ENCODE results near the gene RAB11FIP5. TPM values are rescaled to one million over a fixed set of nuclear protein-coding genes. Genes with fewer than 3 reads are reported as not detected.
"Not testable (repeated sequence)": the region's sequence is repeated elsewhere in the genome, so short reads cannot be mapped to it uniquely, and the experiment has no call there.

RAB11FIP5 gene
- total and polyA plus RNA-seq, 2 donors (not counting 3 experiments of a cell fraction or from before 2014, with no cell fraction given), result 36.6 to 47.0 TPM

DNA sequence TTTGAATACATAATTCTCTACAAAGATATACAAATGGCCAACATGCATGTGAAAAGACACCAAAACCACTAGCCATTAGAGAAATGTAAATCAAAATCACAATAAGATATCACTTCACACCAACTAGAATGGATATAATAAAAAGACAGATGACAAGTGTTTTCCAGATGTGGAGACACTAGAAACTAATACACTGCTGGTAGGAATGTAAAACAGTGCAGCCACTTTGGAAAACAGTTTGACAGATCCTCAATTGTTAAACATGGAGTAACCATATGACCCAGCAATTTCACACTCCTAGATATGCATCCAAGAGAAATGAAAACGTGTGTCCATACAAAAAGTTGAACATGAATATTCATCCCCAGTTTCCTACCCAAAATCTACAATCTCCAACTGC, 9.8 kb upstream of the RAB11FIP5 start:
- Histone ChIP-seq H3K4me1 (ENCODE audit: control insufficient read depth, extremely low read depth, insufficient read depth, low read length) (no peaks in the 10 kb centered on the region), H3K27ac (ENCODE audit: insufficient read depth, low read depth, low read length) (no peak overlapping the region), H3K9ac (replicated peaks; ENCODE audit: extremely low read depth, insufficient read depth, low read length) (no peak overlapping the region), H3K4me2 (ENCODE audit: insufficient read depth, low read length) (no peak overlapping the region), H4K20me1 (replicated peaks; ENCODE audit: control insufficient read depth, extremely low read depth, insufficient read depth, low read length) (no peaks in the 10 kb centered on the region), H3K4me3 (replicated peaks in 1 of 3; ENCODE audit: insufficient read depth in 1 of 3, low read depth in 1 of 3, low read length in 3 of 3) (no peak overlapping the region), H2AFZ (ENCODE audit: low read depth, low read length) (no peak overlapping the region), H3K9me1 (replicated peaks; ENCODE audit: control insufficient read depth, extremely low read depth, insufficient read depth, low read length) (no peaks in the 10 kb centered on the region), H3K27me3 (ENCODE audit: control insufficient read depth in 2 of 2, insufficient read depth in 2 of 2, low read length in 2 of 2) (peaks cover 4 to 6% of the 10 kb centered on the region in 2 experiments), H3K9me3 (replicated peaks; ENCODE audit: control insufficient read depth, insufficient read depth, low read length) (no peaks in the 10 kb centered on the region), H3K36me3 (ENCODE audit: control insufficient read depth in 2 of 2, extremely low read depth in 1 of 2, insufficient read depth in 2 of 2, low read length in 2 of 2) (no peaks in the 10 kb centered on the region), H3K79me2 (ENCODE audit: control insufficient read depth, insufficient read depth, low read length) (no peaks in the 10 kb centered on the region)
- no TSS peak for BruUV-seq (replicated peaks)
- intact Hi-C loops (cut with micrococcal nuclease) (no loop called here), dilution Hi-C loops (cut with MboI; ENCODE audit: extremely low pct_ligation_motif_present, low sequenced_read_pairs) (no loop called here)
- ChIA-PET POLR2A (no interaction called here), CTCF (no interaction called here)
- FAIRE-seq (no peak), DNase-seq (ENCODE audit: low read depth, low spot score) (no peak)
- TF ChIP-seq POLR2AphosphoS5 (IDR thresholded peaks at IDR 0.05; ENCODE audit: insufficient read depth, low read depth, low read length) (no peak), MYC (IDR thresholded peaks at IDR 0.05; ENCODE audit: low read depth, low read length) (no peak), FOS (IDR thresholded peaks at IDR 0.05; ENCODE audit: borderline replicate concordance, insufficient read depth, low read length) (no peak), POLR2A (IDR thresholded peaks at IDR 0.05; ENCODE audit: low read depth, low read length) (no peak), MAX (IDR thresholded peaks at IDR 0.05; ENCODE audit: insufficient read depth, insufficient read length) (no peak), JUN (IDR thresholded peaks at IDR 0.05; ENCODE audit: borderline replicate concordance, insufficient read depth, insufficient read length, low read depth) (no peak), GATA2 (IDR thresholded peaks at IDR 0.05; ENCODE audit: insufficient read depth, insufficient read length, low read depth, low read length) (no peak), EZH2 (IDR thresholded peaks at IDR 0.05; ENCODE audit: borderline replicate concordance, low read depth, low read length, severe bottlenecking) (no peak)
- TF ChIP-seq, protein P1, sequence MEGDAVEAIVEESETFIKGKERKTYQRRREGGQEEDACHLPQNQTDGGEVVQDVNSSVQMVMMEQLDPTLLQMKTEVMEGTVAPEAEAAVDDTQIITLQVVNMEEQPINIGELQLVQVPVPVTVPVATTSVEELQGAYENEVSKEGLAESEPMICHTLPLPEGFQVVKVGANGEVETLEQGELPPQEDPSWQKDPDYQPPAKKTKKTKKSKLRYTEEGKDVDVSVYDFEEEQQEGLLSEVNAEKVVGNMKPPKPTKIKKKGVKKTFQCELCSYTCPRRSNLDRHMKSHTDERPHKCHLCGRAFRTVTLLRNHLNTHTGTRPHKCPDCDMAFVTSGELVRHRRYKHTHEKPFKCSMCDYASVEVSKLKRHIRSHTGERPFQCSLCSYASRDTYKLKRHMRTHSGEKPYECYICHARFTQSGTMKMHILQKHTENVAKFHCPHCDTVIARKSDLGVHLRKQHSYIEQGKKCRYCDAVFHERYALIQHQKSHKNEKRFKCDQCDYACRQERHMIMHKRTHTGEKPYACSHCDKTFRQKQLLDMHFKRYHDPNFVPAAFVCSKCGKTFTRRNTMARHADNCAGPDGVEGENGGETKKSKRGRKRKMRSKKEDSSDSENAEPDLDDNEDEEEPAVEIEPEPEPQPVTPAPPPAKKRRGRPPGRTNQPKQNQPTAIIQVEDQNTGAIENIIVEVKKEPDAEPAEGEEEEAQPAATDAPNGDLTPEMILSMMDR (IDR thresholded peaks at IDR 0.05; ENCODE audit: extremely low read depth in 1 of 2, insufficient read depth in 1 of 2, low read depth in 1 of 2, low read length in 2 of 2), result no peak

DNA sequence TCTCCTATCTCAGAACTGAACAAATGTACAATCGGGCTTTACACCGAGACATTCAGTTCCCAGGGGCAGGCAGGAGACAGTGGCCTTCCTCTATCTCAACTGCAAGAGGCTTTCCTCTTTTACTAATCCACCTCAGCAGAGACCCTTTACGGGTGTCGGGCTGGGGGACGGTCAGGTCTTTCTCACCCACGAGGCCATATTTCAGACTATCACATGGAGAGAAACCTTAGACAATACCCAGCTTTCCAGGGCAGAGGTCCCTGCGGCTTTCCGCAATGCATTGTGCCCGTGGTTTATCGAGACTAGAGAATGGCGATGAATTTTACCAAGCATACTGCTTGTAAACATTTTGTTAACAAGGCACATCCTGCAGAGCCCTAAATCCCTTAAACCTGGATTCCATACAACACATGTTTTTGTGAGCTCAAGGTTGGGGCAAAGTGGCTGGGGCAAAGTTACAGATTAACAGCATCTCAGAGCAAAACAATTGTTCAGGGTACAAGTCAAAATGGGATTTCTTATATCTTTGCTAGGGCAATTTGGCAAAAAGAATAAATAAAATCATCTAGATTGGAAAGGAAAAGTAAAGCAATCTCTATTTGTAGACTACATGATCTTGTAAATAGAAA, 7.0 kb upstream of the RAB11FIP5 start:
- H3K4me3 ChIP-seq (replicated peaks in 1 of 3; ENCODE audit: insufficient read depth in 1 of 3, low read depth in 1 of 3, low read length in 3 of 3); DNase-seq (ENCODE audit: low read depth, low spot score); intact Hi-C loops (cut with micrococcal nuclease); H3K36me3 ChIP-seq (ENCODE audit: control insufficient read depth in 2 of 2, extremely low read depth in 1 of 2, insufficient read depth in 2 of 2, low read length in 2 of 2); dilution Hi-C loops (cut with MboI; ENCODE audit: extremely low pct_ligation_motif_present, low sequenced_read_pairs); H3K9me1 ChIP-seq (replicated peaks; ENCODE audit: control insufficient read depth, extremely low read depth, insufficient read depth, low read length); H4K20me1 ChIP-seq (replicated peaks; ENCODE audit: control insufficient read depth, extremely low read depth, insufficient read depth, low read length); H3K79me2 ChIP-seq (ENCODE audit: control insufficient read depth, insufficient read depth, low read length); H2AFZ ChIP-seq (ENCODE audit: low read depth, low read length); BruUV-seq (replicated peaks); H3K4me1 ChIP-seq (ENCODE audit: control insufficient read depth, extremely low read depth, insufficient read depth, low read length); FAIRE-seq; H3K9me3 ChIP-seq (replicated peaks; ENCODE audit: control insufficient read depth, insufficient read depth, low read length); H3K27ac ChIP-seq (ENCODE audit: insufficient read depth, low read depth, low read length); POLR2A ChIA-PET; H3K27me3 ChIP-seq (ENCODE audit: control insufficient read depth in 2 of 2, insufficient read depth in 2 of 2, low read length in 2 of 2); H3K9ac ChIP-seq (replicated peaks; ENCODE audit: extremely low read depth, insufficient read depth, low read length); H3K4me2 ChIP-seq (ENCODE audit: insufficient read depth, low read length); CTCF ChIA-PET: not testable (repeated sequence)
